Measurements from ENCODE around the gene RFT1.
A peak's percentile ranks its signal among the peaks of the same experiment; 100 is the strongest.

RFT1 gene

DNA sequence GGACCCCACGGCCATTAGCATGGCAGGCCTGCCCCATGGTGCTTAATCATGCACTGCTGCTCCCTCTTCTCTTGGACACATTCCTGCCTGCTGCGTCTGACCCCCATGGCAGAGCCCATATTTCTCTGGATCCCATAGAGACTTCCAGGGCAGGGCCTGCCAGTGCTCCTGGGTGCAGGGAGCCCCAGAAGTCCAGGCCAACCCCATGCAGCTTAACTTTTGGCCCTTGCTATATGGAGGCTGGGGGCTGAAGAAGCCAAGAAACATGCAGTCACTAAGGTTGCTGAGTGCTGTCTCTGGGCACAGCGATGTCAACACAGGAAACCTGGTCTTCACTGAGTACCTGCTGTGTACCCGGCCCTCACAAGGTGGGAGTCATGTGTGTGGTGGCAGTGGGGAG lies 19.5 kb upstream of the RFT1 start:
- DNase-seq = no peak

DNA sequence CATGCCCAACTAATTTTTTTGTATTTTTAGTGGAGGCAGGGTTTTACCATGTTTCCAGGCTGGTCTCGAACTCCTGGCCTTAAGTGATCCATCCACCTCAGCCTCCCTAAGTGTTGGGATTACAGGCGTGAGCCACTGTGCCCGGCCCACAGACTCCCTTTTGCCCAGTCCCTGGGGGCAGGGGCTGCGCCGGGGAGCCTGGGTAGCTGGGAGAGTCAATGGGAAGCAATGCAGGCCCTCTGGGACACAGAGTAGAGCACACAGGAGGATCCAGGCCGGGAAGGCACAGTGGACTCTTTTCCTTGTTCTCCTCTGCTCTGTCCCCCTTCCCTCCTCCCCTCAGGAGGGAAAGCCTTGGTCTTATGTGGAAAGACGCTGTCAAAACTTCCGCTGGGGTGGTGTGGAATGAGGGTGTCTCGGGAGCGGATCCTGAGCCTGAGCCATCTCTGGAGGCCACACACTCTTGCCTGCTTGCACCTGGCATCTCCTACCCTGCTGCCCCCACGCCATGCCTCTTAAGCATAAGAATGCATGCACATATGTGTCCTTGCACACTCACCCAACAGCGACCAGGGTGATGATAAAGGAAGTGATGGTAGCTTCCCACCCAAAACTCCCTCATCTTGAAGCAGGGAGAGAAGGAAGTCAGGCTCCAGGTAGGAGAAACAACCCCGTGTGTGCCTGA lies 18.9 kb upstream of the RFT1 start:
- no peak for DNase-seq

DNA sequence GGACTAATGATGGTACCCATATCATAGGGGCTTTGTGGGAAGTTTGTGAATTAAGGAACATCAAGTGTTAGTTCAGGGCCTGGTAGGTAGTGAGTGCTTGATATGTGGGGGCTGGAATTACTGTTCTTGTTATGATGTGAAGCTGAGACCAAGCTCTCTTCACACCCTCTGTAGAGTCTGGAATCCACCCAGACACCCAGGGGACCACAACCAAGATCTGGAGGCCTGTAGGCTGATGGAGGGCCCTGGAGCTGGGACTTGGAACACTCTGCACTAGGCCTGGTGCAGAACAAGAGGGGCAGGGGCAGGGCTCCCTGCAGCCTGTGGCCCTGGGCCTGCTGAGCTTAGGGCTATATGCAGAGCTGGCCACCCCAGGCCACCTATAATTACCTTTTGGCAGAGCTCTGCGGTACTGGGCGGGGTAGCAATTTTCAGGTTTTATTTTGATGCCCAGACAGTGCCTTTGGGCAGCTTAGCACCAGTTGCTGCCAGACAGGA lies 17.7 kb upstream of the RFT1 start:
- no peak for DNase-seq

DNA sequence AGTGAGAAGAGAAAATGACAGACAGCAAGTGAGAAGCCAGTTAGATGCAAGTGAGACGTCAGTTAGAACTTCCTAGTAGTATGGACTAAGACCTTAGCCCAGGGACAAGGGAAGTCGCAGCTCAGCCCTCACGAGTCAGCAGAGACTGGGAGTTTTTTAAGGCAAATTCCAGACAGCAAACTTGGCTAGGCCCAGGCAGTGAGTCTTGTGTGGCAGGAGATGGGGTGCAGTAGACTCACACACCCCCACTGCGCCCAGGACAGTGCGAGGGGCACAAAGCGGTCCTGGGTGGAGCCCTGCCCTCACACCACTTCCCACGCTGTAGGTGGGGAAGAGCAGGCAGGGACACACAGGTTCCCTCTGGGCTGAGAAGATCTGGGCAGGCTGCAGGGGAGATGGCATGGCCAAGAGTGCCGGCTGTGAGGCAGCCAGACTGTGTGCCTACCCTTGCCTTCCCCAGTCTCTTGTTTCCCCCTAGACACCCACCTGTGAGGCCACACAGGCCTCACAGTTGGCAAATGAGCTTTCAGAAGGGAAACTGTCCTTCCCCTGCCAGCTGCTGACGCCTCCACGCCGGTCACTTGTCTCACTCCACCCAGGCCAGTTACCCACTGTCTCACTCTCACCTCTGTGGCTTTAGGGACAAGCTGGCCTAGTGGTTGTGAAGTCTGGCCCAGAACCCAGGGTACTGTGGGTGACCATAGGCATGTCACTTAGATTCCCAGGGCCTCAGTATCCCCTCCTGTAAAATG lies 17.1 kb upstream of the RFT1 start:
- DNase-seq = no peak

DNA sequence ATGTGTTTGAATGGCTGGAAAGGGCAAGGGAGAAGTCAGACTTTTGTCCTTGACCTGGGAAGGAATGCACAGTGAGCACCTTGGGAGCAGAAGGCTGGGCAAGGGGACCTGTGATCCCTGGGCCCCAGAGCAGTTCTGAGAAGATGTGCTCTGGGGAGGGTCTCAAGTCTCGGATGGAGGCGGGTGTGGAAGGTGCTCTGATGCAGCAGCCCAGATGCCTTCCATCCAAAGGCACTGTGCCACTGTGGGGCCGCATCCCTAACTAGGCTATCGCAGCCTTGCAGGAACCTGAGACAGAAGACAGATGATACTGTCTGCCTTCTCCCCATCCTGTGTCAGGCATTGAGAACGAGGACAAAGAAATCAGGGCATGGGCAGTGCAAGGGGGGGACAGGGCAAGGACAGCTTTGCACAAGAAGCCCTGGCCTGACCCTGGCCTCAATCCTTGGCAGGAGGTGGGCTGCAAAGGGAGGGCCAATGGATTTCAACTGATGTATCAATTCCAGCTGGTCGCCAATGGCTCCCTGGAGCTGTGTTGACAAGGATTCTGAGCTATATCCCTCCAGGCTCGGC lies 16.2 kb upstream of the RFT1 start:
- no peak for DNase-seq

DNA sequence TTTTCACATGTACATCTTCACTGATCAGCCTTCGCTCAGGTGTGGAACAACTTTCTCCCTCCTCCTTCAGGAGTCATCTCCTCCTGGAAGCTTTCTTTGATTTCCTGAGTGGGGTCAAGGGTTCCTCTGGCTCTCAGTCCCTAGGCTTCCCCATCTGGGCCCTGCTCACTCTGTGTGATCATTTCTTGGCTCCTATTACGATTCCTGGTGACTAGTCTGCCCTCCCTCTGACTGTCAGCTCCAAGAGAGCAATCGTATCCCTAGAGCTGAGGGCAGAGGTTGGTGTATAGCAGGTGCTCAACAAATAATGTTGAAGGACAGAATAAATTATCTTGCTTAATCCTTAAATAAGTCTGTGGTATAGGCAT lies 15.5 kb upstream of the RFT1 start:
- no peak for DNase-seq

DNA sequence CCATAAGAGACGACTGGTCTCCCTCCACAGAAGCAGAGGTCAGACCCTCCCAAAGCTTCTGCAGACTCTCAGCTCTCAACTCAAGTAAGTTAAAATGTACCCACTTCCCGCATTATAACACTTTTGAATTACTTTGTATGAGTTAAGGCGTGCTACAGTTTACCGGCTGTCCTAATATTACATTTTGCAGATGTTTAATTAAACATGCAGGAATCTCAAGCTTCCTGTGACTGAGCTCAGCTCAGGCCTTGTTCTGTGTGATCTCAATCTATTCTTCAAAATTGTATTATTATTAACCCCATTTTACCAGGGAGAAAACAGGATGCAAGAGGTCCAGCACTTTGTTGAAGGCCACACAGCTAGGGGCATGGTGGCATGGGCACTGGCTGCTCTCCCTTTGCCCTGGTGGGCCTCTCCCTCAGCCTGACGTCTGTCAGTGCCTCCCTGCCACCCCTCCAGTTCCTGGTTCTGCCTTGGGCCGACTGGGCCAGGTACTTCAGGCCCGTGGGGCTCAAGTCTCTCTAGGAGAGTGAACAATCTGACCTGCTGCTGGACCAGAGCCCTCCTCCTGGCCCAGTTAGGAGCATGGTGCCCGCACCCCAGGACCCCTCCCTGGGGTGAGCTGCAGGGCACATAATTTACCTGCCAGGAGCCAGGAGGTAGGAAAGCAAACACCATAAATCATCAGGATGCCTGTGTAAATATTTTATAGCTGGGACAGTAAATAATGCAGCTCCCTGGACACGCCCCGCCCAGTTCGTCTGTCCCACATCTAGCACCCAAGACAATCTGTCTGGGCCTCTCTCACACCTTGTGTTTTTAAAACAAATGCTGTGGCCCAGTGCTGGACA lies 14.9 kb upstream of the RFT1 start:
- DNase-seq = no peak

DNA sequence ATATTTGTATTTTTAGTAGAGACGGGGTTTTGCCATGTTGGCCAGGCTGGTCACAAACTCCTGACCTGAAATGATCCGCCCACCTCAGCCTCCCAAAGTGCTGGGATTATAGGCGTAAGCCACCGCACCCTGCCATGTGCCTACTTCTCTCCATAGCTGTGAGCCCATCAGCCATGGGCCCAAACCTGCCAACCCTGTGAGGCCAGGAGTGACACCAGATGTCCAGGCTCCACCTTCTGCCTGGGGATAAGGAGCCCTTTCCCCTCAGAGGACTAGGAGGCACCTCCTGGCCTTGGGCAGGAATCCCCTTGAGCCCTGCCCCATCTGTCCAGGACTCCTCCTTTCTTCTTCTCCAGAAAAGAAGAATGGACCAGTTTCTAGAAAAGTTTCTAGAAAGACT lies 14.2 kb upstream of the RFT1 start:
- DNase-seq = no peak

DNA sequence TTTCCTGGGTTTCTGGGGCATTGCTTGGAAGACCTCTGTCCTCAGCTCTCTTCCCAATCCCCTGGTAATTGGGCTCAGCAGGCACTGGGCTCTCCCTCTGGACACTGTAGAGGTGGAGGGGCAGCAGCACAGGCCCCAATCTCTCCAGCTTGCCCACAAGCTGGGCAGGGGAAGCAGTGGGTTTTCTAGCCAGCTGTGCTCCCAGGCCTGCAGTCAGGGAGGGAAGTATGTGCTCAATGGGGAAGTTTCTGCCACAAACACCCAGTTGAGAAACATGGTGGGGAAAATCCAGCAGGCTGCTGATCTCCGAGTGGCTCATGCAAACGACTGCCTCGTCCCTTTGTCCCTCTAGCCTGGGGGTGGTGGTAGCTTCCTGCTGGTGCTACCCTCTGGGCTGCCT lies 12.8 kb upstream of the RFT1 start:
- DNase-seq = no peak

DNA sequence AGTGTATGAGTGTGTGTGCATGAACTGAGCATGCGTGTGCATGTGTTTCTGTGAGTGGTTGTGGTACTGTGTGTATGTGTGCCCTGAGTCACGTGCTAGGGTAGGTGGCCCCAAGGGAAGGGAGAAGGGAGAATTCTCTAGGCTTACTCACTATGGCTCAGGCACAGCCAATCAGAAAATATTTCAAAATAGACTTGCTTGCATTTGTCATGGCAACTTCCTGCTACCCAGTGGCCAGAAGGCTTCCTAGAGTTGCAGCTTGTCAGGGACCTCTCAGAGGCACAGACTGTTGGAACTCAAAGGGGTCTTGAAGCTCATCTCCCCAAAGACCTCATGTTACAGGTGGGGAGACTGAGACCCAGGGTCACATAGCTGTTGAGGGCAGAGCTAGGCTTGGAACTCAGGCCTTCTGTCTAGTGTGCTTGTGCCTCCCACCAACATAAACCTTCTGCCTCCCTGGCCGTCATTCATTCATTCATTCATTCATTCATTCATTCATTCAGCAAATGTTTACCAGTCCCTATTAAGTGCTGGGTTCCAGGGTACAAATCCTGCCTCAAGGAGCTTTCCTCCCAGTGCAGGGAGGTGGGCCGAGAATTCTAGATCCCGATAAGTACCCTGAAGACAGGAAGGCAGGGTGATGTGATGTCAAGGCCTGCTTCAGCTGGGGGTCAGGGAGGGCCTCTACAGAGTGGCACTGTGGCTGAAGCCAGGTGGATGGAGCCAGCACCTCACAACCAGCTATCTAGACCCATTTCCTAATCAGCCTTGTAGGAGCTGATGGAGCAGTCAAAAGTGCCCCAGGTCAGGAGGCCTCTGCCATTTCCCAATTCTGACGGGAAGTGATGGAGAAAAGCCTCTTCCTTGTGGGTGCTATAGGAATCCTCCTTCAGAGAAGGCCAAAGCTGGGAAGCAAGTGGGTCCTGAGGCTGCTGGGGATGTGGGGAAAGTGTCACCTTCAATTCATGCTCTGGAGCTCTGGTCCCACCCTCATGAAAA lies 10.9 kb upstream of the RFT1 start:
- DNase-seq = no peak

DNA sequence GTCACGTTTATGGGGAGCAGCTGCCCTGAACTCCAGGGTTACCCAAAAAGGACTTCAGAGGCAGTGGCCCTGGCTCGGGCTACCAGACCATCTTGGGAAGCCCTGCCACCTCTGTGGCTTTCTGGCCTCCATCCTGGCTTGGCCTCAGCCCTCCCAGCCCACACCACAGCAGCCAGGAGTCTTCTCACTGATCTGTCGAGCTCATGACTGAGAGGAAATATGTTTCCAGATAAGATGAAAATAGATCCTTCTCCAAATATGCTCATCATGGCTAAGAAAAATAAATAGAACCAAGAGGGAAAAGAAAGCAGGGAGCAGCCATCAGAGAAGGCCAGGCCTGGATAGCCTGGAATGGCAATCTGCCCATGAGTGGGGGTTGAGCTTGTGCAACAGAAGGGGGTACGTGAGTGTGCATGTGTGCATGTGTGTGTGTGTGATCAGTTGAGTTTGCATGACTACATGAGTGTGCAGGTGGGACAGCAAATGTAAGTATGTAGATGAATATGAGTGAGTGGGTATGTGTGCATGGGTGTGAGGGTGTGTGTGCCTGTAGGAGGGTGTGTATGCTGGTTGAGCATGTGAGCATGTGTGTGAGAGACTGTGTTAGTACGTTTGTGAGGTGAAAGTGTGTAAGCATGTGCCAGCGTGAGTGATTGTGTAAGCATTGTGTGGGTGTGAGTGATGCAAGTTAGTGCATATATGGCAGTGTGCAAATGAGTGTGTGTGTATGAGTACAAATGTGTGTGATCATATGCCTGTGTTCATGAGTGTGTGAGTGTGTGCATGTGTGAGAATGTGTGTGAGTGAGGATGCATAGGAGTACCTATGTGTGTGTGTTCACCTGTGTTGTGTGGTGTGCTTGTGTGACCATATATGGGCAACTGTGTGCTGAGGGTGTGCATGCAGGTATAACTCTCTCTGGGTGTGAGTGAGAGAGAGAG lies 9.9 kb upstream of the RFT1 start:
- no peak for DNase-seq

DNA sequence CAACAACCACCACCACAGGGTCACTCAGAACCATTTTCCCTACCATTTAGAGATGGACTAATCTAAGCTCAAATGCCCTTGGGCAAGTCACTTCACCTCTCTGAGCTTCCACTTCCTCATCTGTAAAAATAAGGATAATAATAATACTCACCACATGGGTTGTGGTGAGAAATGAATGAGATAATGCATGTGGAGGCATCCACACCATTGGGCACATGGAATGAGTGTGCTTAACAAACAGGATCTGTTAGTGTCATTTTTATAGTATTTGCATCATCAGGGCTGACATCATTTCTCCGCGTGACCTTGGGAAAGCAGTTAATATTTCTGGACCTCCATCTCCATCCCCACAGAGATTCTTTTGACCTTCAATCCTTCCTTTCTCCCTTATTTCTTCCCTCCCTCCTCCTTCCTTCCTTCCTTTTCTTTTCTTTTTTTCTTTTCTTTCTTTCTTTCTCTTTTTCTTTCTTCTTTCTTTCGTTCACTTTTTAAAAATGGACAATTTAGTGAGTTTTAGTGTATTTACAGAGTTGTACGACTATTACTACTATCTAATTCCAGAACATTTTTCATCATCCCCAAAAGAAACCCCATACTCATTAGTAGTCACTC lies 7.7 kb upstream of the RFT1 start:
- DNase-seq = no peak

DNA sequence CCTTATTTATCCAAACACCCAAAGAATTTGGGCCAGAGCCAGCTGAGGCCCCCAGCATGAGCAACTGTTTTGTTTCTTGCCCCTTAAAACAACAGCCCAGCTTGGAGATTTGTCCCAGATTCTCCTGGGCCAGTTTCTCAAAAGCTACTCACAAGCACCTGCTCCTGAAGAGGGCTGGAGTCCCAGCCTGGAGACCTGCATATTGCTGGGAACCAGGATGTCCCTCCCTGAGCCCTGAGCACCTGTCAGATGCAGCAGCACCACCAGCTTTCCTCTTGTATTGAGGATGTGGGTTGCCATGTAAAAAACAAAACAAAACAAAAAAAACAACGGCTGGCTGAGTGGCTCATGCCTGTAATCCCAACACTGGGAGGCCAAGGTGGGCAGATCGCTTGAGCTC lies 7.0 kb upstream of the RFT1 start:
- DNase-seq = no peak

DNA sequence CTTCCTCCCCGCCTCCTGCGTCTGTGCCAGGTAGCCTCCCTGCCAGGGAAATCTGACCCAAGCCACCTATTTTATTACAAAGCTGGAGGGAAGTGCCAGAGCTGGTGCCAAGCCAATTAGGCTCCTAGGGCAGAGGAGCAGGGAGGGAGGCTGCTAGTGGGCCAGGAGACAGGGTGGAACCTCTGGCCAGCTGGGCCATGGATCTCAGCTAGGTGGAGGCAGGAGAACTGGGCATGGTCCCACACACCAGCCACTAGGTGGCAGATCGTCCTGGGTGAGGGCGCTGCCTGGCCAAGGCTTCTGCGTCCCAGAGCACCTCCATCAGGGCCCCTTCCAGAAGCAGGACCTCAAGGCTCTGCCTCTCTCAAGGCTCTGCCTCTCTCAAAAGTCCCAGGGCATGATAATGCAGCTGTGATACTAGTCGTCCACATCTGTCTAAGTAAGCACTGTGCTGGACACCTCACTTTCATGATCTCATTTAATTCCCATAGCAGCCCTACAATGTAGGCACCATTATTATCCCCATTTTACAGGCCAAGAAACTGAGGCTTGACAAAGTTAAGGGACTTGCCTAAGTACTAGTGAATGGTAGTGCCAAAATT lies 4.5 kb upstream of the RFT1 start:
- peak; percentile 24 to 65 (median 35) for DNase-seq

DNA sequence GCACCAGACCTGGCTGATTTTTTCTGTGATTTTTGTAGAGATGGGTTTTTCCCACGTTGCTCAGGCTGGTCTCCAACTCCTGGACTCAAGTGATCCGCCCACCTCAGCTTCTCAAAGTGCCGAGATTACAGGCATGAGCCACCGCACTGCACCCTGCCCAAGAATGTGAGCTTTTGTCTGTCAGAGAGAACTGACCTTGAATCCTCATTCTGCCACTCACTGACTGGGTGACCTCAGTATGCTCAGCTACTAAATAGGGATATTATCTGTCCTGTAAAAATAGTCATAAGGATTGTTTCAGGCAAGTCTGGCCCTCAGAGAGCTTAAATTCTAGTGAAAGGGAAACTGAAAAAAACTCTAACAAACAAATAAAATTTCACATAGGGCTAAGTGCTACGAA lies 2.1 kb upstream of the RFT1 start:
- no peak for DNase-seq

DNA sequence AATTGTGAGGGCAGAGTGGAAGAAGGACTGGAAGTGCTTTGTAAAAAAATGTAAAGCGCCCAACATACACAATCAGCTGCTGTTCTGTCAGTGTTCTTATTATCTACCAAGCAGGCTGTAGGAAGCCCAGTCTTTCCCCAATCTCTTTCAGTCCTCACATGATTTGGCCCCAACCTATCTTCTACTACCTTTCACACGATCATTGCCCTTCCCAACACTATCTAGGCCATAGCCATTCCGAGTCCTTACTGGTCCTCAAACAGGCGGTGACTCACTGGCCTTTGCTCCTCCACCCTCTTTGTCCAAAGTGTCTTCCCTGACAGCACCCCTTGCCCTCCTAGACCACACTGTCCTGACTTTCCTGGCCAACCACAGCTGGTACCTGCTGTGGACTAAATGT lies 861 bp upstream of the RFT1 start:
- DNase-seq = no peak

DNA sequence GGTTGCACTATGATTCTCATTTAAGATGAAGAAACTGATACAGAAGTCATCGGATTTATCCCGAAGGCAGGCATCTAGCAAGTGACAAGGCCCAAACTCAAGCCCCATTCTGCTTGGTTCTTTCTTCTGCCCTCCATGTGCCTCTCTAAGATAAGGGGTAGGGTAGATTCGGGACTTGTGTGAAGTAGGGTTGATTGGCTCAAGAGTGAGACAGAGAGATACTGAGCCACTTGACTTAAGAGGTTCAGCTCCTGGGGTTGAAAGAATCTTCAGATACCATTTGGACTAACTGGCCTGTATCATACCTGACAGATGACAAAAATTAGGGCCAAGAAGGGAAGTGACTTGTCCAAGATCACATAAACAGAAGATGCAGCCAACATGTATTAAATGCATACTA lies 891 bp downstream of the RFT1 start:
- DNase-seq = no peak

DNA sequence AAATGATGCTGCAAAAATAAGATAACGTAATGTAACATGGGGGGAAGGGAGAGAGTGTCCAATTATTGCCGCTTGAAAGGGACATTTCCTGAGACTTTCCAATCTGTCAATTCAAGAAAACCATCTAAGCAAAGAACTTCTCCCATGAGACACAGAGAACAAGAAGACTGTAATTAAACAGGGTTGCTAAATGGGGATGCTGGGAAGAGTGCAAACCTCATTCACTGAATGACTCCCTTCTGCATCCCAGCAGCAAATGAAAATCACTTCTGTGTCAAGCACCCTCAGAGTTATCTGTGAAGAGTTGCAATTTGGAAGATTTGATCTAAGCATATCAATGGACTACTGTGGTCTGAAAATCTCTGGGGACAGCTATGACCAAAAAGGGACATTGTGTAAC lies 3.6 kb downstream of the RFT1 start:
- no peak for DNase-seq

DNA sequence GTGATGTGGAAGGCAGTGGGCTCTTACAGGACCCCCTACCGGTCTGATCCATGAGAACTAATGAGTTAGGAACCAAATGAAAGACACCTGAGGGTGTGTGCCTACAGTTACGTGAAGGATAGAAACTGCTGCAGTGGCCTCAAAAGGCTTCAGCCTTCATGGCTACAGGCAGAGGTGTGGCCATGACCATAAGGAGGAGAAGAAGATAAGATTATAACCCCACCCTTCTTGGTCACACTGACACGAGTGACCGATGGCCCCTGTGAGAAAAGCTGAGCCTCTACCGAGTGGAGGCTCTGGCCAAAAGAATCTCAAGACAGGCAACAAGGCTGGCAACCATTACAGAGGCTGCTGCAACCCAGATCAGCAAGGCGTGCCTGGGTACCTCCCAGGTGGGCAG lies 6.3 kb downstream of the RFT1 start:
- no peak for DNase-seq

DNA sequence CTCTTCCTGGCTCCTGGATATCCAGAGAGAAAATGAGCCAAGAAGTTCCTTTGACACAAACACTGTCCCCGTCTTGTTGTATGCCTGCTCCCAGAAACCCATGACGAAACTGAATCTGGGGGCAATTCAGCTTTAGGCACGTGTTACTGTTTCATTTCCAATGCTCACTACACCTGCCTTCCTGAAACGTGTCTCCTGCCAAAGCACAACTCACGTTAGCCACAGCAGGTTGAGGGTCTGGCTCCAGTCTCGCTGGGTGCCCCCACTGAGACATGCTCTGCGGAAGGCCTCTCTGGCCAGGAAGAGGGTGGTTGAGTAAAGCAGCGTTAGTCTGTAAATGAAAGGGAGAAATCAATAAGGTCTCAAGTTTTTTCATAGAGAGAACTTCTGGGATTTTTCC lies 6.7 kb downstream of the RFT1 start:
- DNase-seq = no peak

Measured in T-helper 1 cell (primary cell).